Fibroblast of villous mesenchyme (primary cell): Measurements from ENCODE around the gene TOR4A. TPM values are rescaled to one million over a fixed set of nuclear protein-coding genes. Genes with fewer than 3 reads are reported as not detected.
"Not testable (repeated sequence)": the region's sequence is repeated elsewhere in the genome, so short reads cannot be mapped to it uniquely, and the experiment has no call there.

Source experiments
- DNase-seq: peaks from one replicate; pipeline ENCODE4 v3.0.0-alpha.2; 2010; ENCODE audit warnings: low read depth
- H3K4me3 ChIP-seq: 2 replicates; pipeline ENCODE4 v1.5.1; 2011; ENCODE audit warnings: low read depth, mild to moderate bottlenecking, low read length
- CTCF ChIP-seq: IDR thresholded peaks from 2 replicates; pipeline ENCODE4 v1.5.1; 2012; ENCODE audit warnings: low read depth, mild to moderate bottlenecking, low read length; ENCODE audit not compliant: insufficient read depth
- total RNA-seq: library from RNA; depleted of rRNA; stranded (reverse); fragments of >200 nt; gene quantifications from 2 replicates; pipeline ENCODE4 v1.2.3, GENCODE V29; 2012

TOR4A gene
- total RNA-seq, 1 donor: 42.3 TPM

- no peak for DNase-seq
- H3K4me3 ChIP-seq: no peak overlapping the region
- no peak for TF ChIP-seq CTCF
Observed at GRCh38 chr9:137326445-137327065, 49.0 kb downstream of the TOR4A start.

- not testable (repeated sequence) for DNase-seq, H3K4me3 ChIP-seq
Observed at GRCh38 chr9:137327641-137328550, 50.4 kb downstream of the TOR4A start.

GRCh38 chr9:137329590-137329989, 52.1 kb downstream of the TOR4A start:
- not testable (repeated sequence) for H3K4me3 ChIP-seq, DNase-seq

- no peak for TF ChIP-seq CTCF
- H3K4me3 ChIP-seq: no peak overlapping the region
- DNase-seq: no peak
Observed at GRCh38 chr9:137330689-137331088, 53.2 kb downstream of the TOR4A start.

GRCh38 chr9:137331929-137332328, 54.4 kb downstream of the TOR4A start:
- TF ChIP-seq CTCF: no peak
- H3K4me3 ChIP-seq: no peak overlapping the region
- no peak for DNase-seq

Other genes starting within 250 kb of the TOR4A start
- 14.7 and 15.5 TPM in 2 replicates for gene ABCA2, start 249.5 kb upstream of the TOR4A start, total RNA-seq
- not detected in 2 replicates for gene FUT7, start 245.6 kb upstream of the TOR4A start, total RNA-seq
- gene NPDC1, start 231.5 kb upstream of the TOR4A start, total RNA-seq: 6.4 and 13.0 TPM in 2 replicates
- gene ENTPD2, start 223.7 kb upstream of the TOR4A start, total RNA-seq: not detected in 2 replicates
- gene SAPCD2, start 207.2 kb upstream of the TOR4A start, total RNA-seq: 5.2 TPM in 2 replicates
- 16.0 and 31.2 TPM in 2 replicates for gene UAP1L1, start 200.2 kb upstream of the TOR4A start, total RNA-seq
- gene MAN1B1, start 190.7 kb upstream of the TOR4A start, total RNA-seq: 65.6 and 65.7 TPM in 2 replicates
- 41.5 and 44.8 TPM in 2 replicates for gene DPP7, start 163.0 kb upstream of the TOR4A start, total RNA-seq
- gene GRIN1, start 138.6 kb upstream of the TOR4A start, total RNA-seq: under 0.01 TPM in 1 of 2 replicates, not detected in the other
- not detected in 2 replicates for gene LRRC26, start 107.7 kb upstream of the TOR4A start, total RNA-seq
- not detected in 2 replicates for gene TMEM210, start 105.7 kb upstream of the TOR4A start, total RNA-seq
- 22.9 and 24.8 TPM in 2 replicates for gene ANAPC2, start 89.2 kb upstream of the TOR4A start, total RNA-seq
- gene SSNA1, start 89.0 kb upstream of the TOR4A start, total RNA-seq: 58.7 and 81.5 TPM in 2 replicates
- gene TPRN, start 77.0 kb upstream of the TOR4A start, total RNA-seq: 6.9 and 8.1 TPM in 2 replicates
- gene TMEM203, start 72.1 kb upstream of the TOR4A start, total RNA-seq: 33.2 and 40.2 TPM in 2 replicates
- gene NDOR1, start 72.0 kb upstream of the TOR4A start, total RNA-seq: 7.8 and 11.0 TPM in 2 replicates
- gene RNF208, start 55.5 kb upstream of the TOR4A start, total RNA-seq: under 0.01 TPM in 1 of 2 replicates, not detected in the other
- gene CYSRT1, start 52.6 kb upstream of the TOR4A start, total RNA-seq: under 0.01 and 0.64 TPM in 2 replicates
- not detected in 2 replicates for gene RNF224, start 50.2 kb upstream of the TOR4A start, total RNA-seq
- gene SLC34A3, start 46.8 kb upstream of the TOR4A start, total RNA-seq: under 0.01 TPM in 1 of 2 replicates, not detected in the other
- gene TUBB4B, start 36.4 kb upstream of the TOR4A start, total RNA-seq: 151 and 218 TPM in 2 replicates
- gene STPG3, start 26.4 kb upstream of the TOR4A start, total RNA-seq: not detected in 2 replicates
- gene NELFB, start 22.4 kb upstream of the TOR4A start, total RNA-seq: 47.1 and 48.6 TPM in 2 replicates
- gene NRARP, start 24.5 kb downstream of the TOR4A start, total RNA-seq: under 0.01 and 0.32 TPM in 2 replicates
- gene EXD3, start 145.4 kb downstream of the TOR4A start, total RNA-seq: 7.3 and 8.1 TPM in 2 replicates
- 0.32 TPM in 1 of 2 replicates, not detected in the other for gene NOXA1, start 145.7 kb downstream of the TOR4A start, total RNA-seq
- under 0.01 TPM in 1 of 2 replicates, not detected in the other for gene ENTPD8, start 163.6 kb downstream of the TOR4A start, total RNA-seq
- 22.0 and 22.9 TPM in 2 replicates for gene NSMF, start 181.6 kb downstream of the TOR4A start, total RNA-seq